Activated CD4-positive, alpha-beta T cell treated with anti-CD3 and anti-CD28 coated beads, Interleukin-2, amount 50 U/mL, for 4 hours (primary cell): ENCODE data around the gene TNIP1.

Experiments
- DNase-seq, 2 experiments: peaks; one replicate each; pipeline ENCODE4 v3.0.0-alpha.2; 2020

The TNIP1 gene

DNA sequence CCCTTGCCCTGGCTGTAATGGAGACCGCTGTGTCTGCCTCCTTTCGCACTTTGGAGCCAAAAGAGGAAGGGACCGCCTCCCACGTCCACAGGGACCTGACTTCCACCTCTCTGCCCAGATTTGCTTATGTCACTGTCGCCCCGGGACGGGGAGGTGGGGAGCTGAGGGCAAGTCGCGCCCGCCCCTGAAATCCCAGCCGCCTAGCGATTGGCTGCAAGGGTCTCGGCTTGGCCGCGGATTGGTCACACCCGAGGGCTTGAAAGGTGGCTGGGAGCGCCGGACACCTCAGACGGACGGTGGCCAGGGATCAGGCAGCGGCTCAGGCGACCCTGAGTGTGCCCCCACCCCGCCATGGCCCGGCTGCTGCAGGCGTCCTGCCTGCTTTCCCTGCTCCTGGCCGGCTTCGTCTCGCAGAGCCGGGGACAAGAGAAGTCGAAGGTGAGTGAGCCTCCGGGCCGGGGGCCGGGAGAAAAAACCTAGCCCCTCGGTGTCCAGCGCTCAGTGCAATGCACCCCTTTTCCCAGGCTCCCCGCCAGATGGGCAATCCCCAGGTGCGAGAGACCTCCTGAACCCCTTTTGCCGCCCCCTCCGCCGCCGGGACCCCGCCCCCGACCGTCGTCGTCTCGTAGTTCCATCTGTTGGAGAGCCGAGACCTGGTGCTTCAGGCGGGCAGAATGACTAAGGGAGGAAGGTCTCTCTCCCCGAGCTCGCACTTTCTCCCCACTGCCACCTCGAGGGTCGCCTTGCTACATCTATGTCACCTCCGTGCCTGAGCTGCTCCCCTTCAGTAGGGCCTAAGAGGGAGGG lies 60.3 kb downstream of the TNIP1 start, which contains the start of gene GPX3:
Gene GPX3, plus strand, starts transcription at position 288 of the 807 bp plus-strand sequence. Its CDS starts 64 bp downstream, at position 352.
- peak in 1 of 2 experiments; percentile 9 for DNase-seq

DNA sequence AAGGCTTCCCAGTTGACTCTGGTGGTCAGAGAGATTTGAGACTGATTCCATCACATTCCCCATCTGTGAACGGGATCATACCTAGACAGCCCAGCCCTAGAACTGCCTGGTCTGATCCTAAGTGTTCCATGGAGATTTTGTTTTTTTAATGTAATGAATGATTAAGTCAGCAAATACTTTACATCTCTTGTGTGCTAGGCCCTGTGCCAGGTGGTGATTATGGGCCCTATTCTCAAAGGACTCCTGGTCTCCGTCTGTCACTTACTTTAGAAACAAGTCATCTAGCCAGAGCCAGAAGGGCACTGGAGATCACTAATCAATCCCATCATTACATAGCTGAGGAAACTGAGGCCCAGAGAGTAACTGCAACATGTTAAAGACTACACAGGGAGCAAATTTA lies 61.5 kb downstream of the TNIP1 start:
- DNase-seq: no peak

- no peak for DNase-seq
Observed at GRCh38 chr5:151018846-151019245, 62.0 kb downstream of the TNIP1 start.

DNA sequence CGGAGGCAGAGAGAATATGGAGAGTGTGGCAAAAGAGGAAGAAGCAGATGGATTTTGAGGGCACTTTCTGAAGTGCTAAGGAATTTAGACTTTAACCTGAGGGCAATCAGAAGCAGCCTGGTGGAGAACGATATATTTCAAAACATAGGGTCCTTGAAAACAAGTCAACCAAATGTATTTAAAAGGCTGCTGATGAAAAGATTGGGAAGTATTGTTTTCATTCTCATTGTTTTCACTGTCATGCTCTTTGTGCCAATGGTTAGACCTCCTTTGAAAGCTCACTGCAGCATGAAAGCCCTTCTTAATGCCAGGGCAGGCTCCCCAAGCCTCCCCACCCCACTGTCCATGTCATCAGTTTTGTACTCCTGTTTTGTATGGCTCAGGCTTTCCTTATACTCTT lies 62.9 kb downstream of the TNIP1 start:
- DNase-seq: no peak

- DNase-seq: no peak
Observed at GRCh38 chr5:151016700-151017099, 64.1 kb downstream of the TNIP1 start.

DNA sequence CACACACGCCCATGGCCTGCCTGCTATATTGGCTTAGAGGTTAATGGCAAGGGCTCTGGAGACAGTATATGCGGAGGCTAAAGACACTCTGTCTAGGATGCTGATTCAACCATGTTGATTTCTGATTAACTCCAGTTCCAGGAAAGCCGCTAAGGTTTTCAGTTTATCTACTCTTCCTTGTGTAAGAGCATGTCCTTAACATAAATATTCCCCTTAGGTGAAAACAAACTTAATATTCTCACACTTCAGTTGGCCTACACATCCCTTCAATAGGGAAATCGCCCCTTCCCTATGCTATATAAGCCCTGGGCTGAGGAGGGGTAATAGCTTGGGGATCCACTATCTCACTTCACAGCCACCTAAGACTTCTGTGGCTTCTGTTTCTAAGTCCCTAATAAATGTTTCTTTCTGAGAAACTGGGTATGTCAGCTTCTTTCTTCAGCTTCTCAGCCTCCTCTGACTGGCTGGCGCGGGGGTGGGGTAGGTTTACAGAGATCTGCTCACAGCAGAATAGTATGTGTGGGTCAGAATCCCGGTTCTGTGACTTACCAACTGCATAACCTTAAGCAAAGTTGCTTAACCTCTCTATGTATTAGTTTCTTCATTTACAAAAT lies 64.8 kb downstream of the TNIP1 start:
- no peak for DNase-seq

DNA sequence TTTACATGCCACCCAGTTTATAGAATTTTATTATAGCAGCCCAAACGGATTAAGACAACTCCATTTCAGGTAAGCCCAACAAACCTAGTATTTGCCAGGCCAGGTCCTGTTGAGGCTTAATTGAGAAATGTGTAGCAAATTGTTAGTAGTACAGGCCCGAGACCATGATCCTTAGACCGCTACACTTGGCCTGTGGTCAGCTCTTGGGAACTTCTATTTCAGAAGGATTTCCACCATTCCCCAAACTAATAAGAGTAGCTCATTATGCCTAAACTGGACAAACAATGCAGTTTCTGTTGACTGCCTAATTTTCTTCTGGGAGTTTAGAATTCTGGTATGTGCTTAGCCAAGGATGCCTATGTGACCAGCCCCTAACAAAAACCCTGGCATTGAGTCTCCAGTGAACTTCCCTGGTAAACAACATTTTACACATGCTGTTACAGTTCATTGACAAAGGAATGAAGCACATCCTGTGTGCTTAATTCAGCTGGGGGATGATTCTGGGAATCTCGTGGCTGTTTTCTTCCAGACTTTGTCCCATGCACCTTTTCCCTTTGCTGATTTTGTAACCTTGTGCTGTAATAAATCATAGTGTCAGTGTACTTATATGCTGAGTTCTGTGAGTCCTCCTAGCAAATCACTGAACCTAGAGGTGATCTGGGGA lies 66.0 kb downstream of the TNIP1 start:
- no peak for DNase-seq

GRCh38 chr5:151012862-151013261 lies 68.0 kb downstream of the TNIP1 start:
- no peak for DNase-seq

DNA sequence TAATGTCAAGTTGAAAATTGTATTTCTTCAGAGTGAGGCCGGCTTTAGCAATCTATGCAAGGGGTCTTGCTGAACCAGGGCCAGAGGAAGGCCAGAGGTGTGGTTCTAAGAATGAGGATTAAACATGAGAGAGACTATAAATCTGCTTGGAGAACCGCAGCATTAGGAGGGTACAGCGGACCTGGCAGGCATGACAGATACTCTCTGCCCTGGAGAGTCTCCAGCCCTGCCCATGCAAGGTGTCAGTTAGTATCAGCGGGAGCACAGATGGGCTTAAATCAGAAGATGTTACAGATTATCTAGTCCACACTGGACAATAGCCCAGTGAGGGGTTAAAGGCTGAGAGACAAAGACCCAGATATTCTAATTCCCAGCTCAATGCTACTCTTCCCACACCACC lies 71.9 kb downstream of the TNIP1 start:
- DNase-seq: no peak

- DNase-seq: no peak
Observed at GRCh38 chr5:151008210-151008491, 72.7 kb downstream of the TNIP1 start.

DNA sequence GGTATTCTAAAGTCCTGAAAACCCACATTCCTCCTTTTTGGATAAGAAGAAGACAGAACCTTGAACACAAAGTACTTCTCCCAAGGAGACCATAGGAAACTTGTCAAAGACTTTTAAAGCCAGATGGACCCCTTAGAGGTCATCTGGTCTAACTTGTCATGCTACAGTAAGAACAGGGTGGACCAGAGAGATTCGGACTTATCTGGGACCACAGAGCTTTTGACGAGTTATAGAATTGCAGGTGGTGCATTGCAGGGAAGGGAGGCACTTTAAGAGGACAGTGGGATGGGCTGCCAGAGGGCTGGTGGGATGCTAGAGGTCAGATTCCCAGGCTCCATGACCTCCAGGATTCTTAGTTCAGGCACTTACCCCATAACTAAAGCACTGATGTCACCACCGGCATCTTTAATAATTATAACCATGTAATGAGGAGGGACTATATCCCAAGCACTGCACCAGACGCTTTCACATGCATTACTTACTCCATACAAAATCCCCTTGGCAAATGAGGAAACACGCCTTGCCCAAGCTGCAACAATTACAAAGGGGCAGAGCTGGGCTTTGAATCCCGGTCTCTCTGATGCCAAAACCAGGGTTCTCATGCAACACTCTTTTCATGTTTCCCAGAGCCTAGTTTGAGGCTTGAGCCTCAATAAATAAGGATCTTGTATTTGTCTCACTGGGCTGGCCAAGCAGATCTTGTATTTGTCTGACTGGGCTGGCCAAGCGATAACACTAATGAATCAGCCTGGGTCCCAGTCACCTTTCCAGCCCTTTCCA lies 73.2 kb downstream of the TNIP1 start:
- no peak for DNase-seq

GRCh38 chr5:151006704-151007334 lies 74.0 kb downstream of the TNIP1 start:
- no peak for DNase-seq

DNA sequence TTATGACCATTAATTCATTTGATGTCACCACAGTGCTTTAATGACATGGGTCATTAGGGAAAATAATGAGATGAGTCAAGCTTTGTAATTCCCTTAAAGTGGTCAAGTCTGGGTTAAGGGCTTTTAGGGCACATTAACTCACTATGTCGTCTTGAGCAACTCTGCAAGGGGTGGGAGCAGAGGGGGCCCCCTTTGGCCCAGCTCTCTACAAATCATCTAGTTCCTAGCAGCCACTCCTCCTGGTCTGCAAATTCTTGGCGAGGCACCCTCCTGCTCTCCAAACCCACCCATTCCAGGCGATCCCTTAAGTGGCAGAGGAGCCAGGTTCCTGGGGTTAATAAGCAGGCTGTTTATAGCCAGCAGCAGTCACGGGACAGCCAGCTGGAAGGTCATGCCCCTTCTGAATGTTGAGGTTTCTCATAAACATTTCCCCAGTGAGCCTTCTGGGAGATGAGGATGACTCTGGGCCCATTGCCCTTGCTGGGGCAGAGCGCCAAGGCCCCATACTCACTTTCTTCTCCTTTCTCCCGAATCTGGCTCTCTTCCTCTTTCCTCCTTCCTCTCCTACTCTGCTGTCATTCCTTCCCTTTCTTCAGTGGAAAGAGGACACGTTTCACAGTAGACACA lies 74.8 kb downstream of the TNIP1 start:
- no peak for DNase-seq

DNA sequence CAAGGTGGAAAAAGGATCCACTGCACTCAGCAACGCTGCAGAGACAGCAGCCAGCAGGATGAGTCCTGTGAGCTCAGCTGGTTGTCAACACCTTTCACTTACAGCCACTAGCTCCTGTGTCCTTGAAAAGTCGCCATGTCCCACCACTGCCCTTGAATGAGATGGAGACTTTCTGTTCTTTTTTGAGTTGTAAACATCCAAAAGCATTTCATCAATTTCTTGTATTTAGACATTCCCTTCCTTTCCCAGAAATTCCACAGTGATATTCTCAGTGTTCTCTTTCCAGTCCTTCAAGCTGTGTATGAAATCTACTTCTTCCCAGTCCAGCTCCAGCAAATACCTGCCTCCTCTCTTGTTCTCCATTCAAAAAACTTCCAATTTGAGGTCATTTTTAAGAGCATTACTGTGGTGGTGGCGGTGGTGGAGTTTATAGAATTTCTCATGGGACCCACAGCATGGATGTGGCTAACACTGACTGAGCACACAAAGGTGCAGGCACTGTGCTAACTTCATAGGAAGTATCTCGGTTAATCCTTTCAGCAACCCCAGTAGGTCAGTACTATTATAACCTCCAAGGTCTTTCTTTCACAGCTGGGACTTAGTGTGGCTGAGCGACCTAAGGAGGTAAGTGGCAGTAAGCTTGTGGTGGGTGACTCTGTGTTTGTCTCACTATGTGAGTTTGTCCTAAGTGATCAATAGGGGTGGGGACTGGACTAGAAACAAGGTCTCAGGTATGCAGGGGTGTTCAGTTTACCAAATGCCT lies 75.5 kb downstream of the TNIP1 start:
- no peak for DNase-seq

GRCh38 chr5:151004499-151004898 lies 76.3 kb downstream of the TNIP1 start:
- no peak for DNase-seq

- DNase-seq: no peak
Observed at GRCh38 chr5:151003503-151003860, 77.4 kb downstream of the TNIP1 start.

DNA sequence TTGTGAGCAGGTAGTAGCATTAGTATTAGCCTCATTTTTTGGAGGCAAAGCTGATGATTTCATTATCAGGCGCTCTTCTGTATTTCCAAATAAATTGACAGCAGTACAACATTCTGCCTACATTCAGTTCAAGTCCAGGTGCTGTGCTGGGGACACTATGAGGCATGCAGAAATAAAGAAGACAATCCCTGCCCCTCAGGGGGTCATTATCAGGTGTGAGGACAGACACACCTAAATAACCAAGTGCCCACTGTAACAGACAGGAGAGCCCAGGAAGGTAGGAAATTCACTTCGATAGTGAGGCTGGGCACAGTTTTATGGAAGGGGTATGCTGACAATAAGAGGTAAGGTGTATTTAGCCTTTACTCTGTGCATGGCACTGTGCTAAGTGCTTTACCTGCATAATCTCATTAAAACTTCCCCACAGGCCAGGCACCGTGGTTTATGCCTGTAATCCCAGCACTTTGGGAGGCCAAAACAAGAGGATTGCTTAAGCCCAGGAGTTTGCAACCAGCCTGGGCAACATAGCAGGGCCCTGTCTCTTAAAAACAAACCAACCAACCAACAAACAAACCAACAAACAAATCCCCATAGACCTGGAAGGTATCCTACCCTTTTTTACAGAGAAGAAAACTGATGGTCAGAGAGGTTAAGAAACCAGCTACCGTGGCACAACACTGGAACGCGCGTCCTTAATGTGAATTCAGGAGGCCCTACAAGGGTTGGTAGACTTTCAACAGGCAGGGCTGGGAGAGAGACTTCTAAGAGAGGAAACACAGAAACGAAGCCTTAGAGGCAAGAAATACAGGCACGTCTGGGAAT lies 77.9 kb downstream of the TNIP1 start:
- no peak for DNase-seq

DNA sequence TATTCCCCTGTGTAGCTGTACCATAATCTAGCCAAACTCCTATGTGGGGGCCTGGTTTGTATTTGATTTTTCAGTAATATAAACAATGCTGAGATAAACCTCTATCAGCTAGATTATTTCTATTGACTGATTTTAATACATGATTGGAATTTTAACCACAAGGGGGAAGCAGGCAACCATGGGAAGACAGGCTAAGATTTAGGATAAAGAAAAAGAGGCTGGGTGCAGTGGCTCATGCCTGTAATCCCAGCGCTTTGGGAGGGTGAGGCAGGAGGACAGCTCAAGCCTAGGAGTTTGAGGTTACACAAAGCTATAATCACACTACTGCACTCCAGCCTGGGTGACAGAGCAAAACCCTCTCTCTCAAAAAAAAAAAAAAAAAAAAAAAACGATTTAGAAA lies 78.6 kb downstream of the TNIP1 start:
- no peak for DNase-seq

DNA sequence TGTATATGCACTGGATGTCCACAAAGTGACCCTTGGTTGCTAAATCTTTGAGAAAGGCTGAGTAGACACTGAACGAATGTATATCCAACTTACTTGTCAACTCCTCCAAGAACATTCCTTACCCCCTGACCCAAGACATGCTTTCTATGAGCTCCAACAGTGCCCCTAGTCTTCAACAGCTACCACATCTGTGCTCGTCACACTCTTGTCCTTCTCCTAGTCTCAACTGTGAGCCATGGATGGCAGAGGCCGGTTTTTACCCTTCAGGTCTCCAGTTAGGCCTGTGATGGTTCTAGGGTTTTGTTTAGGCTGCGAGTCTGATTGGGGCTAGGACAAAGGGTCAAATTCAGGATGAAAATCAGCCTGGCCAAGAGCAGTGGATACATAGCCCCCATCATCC lies 79.4 kb downstream of the TNIP1 start:
- DNase-seq: no peak

DNA sequence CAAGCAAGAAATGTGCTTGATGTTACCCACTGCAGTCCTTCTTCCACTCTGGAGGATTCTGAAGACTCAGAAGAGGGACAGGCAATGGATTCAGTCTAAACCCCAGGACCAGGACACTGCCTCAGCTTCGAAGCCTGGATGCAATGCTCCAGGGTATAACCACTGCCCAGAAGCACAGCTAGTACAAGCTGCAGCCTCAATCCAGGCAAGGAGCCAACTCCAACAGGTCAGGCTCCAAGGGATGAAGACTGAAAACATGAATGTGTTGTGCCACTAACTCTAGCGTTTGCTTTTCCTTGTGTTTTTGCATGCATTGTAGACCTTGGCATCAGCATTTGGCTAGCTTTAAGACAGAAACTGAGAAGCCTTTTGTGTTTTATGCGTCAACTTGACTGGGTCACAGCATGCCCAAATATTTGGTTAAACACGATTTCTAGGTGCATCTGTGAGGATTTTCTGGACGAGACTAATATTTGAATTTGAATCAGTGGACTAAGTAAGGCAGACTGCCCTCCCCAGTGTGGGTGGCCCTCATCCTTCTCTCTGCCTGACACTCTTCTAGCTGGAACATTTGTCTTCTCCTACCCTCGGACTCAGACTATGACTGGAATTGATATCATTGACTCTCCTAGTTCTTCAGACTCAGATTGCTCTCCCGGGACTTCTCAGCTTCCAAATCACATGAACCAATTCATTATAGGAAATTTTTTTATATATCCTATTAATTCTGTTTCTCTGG lies 81.0 kb downstream of the TNIP1 start:
- no peak for DNase-seq
